ENCODE measurements around the gene S100B. TPM values are rescaled to one million over a fixed set of nuclear protein-coding genes. Genes with fewer than 3 reads are reported as not detected.
A peak's percentile ranks its signal among the peaks of the same experiment; 100 is the strongest.

The S100B gene
- total and polyA plus RNA-seq, 9 of the 15 experiments (the other 6 are each of a cell fraction or from before 2014, with no cell fraction given) = not detected

DNA sequence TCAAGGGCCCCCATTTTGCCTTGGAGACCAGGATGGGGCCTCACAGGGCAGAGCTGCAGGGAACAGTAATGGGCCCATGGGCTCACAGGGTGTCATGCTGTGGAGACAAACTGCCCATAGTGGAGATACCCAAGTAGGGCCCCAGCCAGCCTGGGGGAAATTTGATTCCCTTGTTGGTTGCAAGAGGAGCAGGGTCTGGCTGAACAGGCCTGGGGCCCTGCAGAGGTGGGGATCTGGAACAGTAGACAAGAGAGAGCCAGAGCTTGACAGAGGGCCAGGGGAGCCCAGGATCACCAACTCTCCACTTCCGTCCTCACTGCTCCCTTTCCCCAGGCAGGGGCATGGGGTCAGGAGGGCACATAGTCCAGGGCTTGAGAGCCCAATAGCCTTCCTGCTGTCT, 8.7 kb downstream of the S100B start:
- Histone ChIP-seq H3K27ac (ENCODE audit: extremely low read depth, low read depth, low read length) (no peak overlapping the region), H3K9me1 (ENCODE audit: control insufficient read depth, insufficient read depth, low read length) (no peaks in the 10 kb centered on the region), H2AFZ (ENCODE audit: low read depth, low read length) (no peak overlapping the region), H3K9me3 (replicated peaks; ENCODE audit: control insufficient read depth, insufficient read depth, low read depth, low read length) (peaks cover 3% of the 10 kb centered on the region; the same call in 1 of the 2 replicates), H3K4me2 (ENCODE audit: insufficient read depth, low read length) (no peak overlapping the region), H3K27me3 (ENCODE audit: control insufficient read depth in 2 of 2, insufficient read depth in 2 of 2, low read length in 2 of 2) (peaks cover 0 to 4% of the 10 kb centered on the region in 2 experiments; a peak in 1 of 5 replicates), H3K9ac (ENCODE audit: insufficient read depth in 1 of 2, low read depth in 2 of 2, low read length in 2 of 2) (no peak overlapping the region), H3K79me2 (ENCODE audit: control insufficient read depth, insufficient read depth, low read length) (no peaks in the 10 kb centered on the region), H3K4me1 (replicated peaks in 1 of 2; ENCODE audit: control insufficient read depth in 2 of 2, insufficient read depth in 2 of 2, low read length in 2 of 2) (peaks cover 12 to 19% of the 10 kb centered on the region in 2 experiments; a peak in 4 of 5 replicates), H3K36me3 (ENCODE audit: control insufficient read depth, insufficient read depth, low read length) (no peaks in the 10 kb centered on the region), H4K20me1 (replicated peaks; ENCODE audit: control insufficient read depth, insufficient read depth, low read length) (no peaks in the 10 kb centered on the region), H3K4me3 (no peak overlapping the region)
- TF ChIP-seq HDAC2 (IDR thresholded peaks at IDR 0.05) (no peak), C11orf30 (IDR thresholded peaks at IDR 0.05; ENCODE audit: low read depth) (no peak), EZH2 (IDR thresholded peaks at IDR 0.05; ENCODE audit: borderline replicate concordance, low read depth, low read length) (no peak), HMG20A (CRISPR knock-in tag; conservative IDR thresholded peaks at IDR 0.05) (no peak), NFXL1 (CRISPR knock-in tag; IDR thresholded peaks at IDR 0.05) (no peak), DIDO1 (tag; IDR thresholded peaks at IDR 0.05; ENCODE audit: low read depth) (no peak), SETDB1 (IDR thresholded peaks at IDR 0.05; ENCODE audit: low read length) (no peak), ZNF253 (CRISPR knock-in tag; conservative IDR thresholded peaks at IDR 0.05) (no peak), TEAD4 (IDR thresholded peaks at IDR 0.05; ENCODE audit: low read length) (no peak), TEAD4 (CRISPR knock-in tag; IDR thresholded peaks at IDR 0.05; ENCODE audit: borderline replicate concordance) (no peak), PML (IDR thresholded peaks at IDR 0.05; ENCODE audit: low read length) (no peak)
- TF ChIP-seq, protein P1, sequence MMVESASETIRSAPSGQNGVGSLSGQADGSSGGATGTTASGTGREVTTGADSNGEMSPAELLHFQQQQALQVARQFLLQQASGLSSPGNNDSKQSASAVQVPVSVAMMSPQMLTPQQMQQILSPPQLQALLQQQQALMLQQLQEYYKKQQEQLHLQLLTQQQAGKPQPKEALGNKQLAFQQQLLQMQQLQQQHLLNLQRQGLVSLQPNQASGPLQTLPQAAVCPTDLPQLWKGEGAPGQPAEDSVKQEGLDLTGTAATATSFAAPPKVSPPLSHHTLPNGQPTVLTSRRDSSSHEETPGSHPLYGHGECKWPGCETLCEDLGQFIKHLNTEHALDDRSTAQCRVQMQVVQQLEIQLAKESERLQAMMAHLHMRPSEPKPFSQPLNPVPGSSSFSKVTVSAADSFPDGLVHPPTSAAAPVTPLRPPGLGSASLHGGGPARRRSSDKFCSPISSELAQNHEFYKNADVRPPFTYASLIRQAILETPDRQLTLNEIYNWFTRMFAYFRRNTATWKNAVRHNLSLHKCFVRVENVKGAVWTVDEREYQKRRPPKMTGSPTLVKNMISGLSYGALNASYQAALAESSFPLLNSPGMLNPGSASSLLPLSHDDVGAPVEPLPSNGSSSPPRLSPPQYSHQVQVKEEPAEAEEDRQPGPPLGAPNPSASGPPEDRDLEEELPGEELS (CRISPR knock-in tag; IDR thresholded peaks at IDR 0.05; ENCODE audit: borderline replicate concordance) = no peak
- TF ChIP-seq, protein P2, sequence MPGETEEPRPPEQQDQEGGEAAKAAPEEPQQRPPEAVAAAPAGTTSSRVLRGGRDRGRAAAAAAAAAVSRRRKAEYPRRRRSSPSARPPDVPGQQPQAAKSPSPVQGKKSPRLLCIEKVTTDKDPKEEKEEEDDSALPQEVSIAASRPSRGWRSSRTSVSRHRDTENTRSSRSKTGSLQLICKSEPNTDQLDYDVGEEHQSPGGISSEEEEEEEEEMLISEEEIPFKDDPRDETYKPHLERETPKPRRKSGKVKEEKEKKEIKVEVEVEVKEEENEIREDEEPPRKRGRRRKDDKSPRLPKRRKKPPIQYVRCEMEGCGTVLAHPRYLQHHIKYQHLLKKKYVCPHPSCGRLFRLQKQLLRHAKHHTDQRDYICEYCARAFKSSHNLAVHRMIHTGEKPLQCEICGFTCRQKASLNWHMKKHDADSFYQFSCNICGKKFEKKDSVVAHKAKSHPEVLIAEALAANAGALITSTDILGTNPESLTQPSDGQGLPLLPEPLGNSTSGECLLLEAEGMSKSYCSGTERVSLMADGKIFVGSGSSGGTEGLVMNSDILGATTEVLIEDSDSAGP (CRISPR knock-in tag; IDR thresholded peaks at IDR 0.05) = no peak
- TF ChIP-seq, protein P3, sequence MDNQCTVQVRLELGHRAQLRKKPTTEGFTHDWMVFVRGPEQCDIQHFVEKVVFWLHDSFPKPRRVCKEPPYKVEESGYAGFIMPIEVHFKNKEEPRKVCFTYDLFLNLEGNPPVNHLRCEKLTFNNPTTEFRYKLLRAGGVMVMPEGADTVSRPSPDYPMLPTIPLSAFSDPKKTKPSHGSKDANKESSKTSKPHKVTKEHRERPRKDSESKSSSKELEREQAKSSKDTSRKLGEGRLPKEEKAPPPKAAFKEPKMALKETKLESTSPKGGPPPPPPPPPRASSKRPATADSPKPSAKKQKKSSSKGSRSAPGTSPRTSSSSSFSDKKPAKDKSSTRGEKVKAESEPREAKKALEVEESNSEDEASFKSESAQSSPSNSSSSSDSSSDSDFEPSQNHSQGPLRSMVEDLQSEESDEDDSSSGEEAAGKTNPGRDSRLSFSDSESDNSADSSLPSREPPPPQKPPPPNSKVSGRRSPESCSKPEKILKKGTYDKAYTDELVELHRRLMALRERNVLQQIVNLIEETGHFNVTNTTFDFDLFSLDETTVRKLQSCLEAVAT (IDR thresholded peaks at IDR 0.05) = no peak
- ATAC-seq = no peak
- BruUV-seq (replicated peaks) = no TSS peak
- intact Hi-C loops (cut with micrococcal nuclease) (no loop called here), in situ Hi-C loops (cut with MboI) (no loop called here)
- DNase-seq (ENCODE audit: extremely low read depth in 1 of 4, low spot score in 3 of 4) = peak in 1 of 4 experiments; percentile 4
- no peak for FAIRE-seq
- POLR2A ChIA-PET = interaction anchor here (1.9 kb wide), 1 partner anchor 10 kb away, joined by 5 read pairs; no protein-coding TSS in a partner anchor
- CTCF ChIA-PET (ENCODE audit: low intra/inter-chr PET ratio) = no interaction called here
- WGBS (ENCODE audit: insufficient coverage, low coverage, missing lambda C conversion rate) = 30% methylated on average over 1 of the region's 1 CpG

All from K562 (cell line).